NCI-H748 (cell line): ENCODE measurements around the gene ALDH2.
"Not testable (repeated sequence)": the region's sequence is repeated elsewhere in the genome, so short reads cannot be mapped to it uniquely, and the experiment has no call there.

ENCODE experiments used
- DNase-seq: peaks from one replicate; lab custom pipeline; 2025; ENCODE audit not compliant: unreplicated experiment; lab: John Stamatoyannopoulos, UW

Gene ALDH2

DNA sequence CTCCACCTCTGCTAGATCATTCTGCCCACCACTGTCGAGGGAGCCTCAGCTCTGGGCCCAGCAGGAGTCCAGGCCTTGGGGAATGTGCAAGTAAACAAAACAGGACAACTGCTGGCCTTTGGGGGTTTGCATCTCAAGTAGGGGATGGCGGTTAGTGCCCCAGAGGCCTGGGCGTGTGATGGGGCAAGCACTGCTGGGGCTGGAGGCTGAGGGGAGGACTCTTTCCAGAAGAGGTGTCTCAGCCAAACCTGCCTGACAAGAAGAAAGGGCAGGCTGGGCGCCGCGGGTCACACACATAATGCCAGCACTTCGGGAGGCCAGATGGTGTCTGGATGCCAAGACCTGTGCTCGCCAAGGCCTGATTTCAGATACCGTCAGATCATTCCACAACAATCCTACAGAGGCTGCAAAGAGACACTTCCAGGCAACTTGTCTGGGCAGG lies 8.6 kb upstream of the ALDH2 start:
- DNase-seq, result no peak

DNA sequence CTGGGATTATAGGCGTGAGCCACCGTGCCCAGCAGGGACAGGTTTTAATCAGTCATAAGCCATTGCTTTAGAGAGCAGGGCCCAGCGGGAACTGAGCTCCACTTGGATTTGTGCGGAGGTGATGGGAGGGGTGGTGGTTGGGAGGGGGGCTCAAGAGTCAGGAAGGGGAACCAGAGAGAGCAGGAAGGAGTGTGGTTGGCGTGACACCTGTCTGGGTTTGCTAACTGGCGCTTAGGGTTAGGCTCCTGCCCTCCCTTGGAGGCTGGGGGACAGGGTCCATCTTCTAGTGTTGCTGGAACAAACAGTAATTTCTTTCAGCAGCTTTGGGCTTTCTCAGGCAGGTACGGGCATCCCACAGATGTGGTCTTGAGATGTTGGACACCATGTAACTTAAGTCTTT lies 7.5 kb upstream of the ALDH2 start:
- no peak for DNase-seq

DNA sequence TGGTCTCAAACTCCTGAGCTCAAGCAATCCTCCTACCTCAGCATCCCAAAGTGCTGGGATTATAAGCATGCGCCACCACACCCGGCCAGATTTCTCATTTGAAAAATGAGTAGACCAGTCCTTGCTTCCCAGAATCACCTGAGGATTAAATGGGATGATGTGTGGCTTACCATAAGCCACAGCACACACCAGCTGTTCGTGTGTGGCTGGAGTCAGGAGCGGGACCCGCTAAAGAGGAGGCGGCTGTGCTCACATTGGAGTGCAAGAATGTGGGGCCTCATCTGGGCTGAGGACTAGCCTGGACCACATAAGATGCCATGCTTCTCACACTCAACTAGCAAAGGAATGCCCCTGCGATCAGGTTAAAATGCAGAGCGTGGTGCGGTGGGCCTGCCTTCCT lies 6.7 kb upstream of the ALDH2 start:
- DNase-seq, result no peak

DNA sequence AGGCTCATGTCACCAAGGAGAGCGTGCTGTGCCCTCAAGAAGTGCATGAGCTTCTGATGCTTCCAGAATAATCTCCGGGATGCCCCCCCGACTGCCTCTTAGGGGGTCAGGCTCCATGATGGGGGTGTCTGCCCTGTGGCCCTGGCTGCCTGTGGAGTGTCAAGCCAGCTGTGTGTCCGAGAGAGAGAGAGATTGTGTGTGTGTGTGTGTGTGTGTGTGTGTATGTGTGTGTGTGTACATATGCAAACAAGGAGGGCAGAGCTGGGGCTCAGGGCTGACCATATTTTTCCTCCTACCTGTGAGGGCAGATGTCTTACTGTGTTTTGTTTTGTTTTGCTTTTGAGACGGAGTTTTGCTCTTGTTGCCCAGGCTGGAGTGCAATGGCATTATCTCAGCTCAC lies 5.6 kb upstream of the ALDH2 start:
- no peak for DNase-seq

DNA sequence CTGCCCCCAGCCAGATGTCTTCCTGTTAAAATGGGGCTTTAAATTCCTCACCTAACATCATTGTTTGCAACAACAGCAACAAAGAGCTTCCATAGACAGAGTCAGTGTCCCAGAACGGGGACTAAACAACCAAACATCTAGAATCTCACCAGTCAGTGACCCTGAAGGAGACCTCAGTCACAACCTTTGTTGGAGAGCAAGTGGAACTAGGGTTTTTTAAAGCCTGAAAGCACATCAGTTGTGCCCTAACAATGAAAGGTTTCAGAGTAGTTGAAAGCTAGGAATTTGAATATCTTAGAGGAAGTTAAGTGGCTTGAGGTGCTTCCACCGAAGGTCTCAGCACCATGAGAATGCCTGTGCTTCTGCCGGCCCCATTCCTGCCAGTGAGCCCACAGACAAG lies 5.0 kb upstream of the ALDH2 start:
- DNase-seq, result no peak

DNA sequence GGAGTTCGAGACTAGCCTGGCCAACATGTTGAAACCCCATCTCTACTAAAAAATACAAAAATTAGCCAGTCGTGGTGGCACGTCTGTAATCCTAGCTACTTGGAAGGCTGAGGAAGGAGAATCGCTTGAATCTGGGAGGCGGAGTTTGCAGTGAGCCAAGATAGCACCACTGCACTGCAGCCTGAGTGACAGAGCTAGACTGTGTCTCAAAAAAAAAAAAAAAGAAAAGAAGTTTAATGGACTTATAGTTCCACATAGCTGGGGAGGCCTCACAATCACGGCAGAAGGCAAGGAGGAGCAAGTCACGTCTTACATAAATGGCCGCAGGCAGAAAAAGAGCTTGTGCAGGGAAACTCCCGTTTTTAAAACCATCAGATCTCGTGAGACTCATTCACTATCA lies 3.2 kb upstream of the ALDH2 start:
- DNase-seq, result not testable (repeated sequence)

DNA sequence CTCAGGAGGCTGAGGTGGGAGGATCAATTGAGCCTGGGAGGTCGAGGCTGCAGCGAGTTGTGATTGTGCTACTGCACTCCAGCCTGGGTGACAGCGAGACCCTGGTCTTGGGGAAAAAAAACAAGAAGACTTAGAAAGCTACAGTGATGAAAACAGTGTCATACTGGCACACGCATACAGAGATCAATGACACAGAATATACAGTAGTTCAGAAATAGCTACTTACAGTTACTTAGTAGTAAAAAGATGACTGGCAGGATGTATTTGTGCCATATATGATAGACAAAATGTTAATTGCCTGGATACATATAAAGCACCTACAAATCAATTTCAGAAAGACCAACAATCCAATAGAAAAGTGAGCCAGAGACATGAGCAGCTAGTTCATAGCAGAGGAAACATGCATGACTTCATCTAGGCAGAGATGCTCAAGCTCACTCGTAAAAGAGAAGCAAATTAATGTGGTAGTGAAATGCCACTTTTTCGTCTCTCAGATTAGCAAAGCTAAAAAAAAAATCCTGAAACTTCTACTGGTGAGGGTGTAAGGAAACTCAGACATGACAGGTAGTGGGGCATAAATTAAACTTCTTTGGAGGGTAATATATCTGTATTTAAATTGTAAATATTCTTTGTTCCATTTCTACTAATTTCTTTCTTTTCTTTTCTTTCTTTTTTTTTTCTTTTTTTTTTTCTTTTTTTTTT lies 2.5 kb upstream of the ALDH2 start:
- no peak for DNase-seq

DNA sequence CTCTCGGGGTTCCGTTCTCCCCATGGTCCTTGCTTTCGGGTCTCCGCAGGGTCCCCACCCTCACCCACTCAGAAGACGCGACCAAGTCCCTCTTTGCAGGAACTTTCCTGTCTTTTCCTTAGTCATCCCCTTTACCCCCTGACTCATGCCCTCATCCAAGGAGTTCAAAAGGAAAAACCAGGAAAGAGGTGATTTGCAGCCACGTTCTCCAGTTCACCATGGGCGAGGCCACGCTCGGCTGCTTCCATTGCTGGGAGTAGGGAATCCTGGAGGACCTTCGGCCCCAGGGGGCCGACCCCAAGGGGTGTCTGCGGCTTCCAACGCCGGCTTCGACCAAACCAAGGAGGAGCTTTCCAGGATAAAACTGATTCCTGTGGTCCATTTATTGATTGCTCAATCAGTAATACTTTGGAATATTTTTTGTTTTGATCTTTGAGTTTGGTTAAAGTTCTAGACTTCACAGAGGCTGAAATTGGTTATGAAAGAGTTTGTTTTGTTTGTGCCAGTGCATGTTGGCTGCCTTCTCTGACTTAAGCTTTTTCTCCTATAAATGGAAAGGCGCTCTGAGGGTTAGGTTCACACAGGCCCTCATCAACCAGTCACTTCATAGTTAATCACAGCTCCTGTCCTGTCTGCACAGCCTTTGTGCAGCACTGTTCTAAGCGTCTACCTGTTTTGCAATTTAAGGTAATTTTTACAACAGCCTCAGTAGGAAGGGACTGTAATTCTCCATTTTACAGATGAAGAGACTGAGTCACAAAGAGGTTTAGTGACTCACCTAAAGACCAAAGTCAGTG lies 827 bp downstream of the ALDH2 start:
- no peak for DNase-seq

DNA sequence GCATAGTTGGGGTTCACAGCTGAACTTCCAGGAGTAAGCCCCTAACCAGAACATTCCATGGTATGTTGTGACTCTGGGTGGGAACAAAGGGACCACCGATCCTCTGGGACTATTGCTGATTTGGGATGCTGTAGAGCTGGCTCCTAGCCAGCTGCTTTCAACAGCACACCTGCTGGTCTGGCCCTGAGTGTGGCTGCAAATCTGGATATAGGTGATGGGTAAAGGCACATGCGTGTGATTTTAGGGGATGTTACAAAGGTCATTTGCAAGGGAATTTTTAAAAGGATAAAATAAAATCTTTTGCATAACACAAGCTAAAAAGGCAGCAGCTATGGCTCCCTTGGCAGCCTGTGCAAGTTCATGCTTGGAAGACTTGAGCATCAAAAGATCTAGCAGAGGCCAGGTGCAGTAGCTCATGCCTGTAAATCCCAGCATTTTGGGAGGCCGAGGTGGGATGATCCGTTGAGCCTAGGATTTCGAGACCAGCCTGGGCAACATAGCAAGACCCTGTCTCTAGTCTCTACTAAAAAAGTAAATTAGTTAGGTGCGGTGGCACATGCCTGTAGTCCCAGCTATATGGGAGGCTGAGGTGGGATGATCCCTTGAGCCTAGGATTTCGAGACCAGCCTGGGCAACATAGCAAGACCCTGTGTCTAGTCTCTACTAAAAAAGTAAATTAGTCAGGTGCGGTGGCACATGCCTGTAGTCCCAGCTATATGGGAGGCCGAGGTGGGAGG lies 1.6 kb downstream of the ALDH2 start:
- DNase-seq, result no peak

DNA sequence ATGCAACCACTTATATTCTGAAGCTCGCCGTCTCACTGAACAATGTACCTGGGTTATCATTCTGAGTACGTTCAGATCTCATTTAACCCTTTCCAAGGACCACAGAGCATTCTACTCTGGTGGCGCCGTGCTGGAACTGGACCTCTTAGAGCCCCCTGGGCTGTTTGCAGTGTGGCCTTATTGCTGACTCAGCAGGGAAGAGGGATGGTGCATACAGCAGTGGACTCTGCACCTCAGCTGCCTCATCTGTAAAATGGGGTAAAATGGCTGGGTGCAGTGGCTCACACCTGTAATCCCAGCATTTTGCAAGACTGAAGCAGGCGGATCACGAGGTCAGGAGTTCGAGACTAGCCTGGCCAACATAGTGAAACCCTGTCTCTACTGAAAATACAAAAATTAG lies 2.9 kb downstream of the ALDH2 start:
- DNase-seq, result no peak

DNA sequence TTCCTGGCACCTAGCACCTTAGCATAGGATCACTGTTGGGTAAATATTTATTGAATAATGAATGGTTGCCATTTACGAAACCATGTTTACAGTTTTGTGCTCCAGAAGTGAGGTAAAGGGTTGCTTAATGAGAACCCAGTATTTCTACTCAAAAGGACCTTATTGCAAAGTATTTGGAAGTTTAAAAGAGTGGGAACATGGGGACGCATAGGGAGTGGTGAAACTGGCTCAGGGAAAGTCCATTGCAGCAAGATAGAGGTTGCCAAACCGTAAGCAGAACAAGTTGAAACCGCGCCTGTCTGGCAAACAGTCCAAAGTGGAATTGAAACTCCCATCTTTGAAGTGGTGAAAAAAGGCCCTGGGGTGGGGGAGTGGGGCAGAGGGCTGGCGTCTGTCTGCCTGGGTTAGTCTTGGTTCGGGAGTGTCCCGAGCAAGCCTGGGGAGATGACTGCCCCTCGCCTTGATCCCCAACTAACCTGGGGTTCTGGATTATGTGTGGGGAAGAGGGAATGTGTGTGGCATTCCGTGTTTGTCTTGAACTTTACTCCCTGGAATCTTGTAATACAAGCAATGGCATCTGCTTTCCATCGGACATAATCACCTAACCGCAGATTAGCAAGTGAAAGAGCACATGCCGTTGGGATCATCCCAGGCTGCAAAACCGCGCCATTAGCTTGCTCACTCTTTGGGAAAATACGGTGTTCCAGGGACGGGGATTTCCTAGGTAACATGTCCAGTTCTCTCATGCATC lies 7.2 kb downstream of the ALDH2 start:
- DNase-seq, result no peak

DNA sequence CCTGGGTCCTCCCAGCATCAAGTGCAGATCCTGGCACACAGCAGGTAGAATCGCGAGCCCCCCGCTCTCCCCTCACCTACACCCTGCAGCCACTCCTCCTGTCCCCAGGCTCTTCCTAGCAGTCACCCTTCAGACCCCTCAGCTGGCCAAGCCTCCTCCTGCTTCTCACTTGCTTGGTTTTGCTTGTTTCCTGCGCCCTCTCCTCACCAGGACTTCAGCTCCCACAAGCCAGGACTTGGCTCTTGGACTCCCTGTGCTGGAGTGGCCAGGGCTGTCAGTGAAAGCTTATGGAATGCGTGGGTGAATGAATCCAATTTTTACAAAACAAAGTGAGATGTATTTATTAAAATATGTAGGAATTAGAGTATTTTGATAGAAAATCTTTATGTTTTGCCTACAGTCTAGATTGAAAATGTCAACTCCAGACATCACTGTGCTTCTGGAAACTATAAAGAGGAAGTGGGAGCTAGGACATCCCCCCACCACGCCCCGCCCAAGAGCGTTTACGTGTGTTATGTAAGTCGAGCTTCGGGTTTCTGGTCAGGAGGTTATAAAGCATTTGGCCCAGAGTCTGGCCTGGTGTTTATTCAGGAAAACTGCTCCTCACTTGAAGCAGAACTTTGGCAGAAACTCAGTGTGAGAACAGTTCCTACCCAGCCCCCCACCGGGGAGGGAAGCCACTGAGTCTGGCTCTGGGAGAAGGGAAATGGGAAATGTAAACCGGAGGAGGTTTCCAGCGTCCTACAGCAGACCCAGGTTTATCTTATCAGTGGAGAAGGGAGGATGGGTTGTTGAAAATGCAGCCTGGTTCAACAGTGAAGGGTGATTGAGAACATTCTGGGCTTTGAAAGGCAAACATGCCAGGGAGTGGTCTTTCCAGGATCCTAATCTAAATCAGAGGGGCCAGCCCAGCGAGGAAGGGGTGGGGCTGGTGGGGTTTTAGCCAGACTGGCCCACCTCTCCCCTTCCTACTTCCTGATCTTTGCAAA lies 8.8 kb downstream of the ALDH2 start:
- DNase-seq, result no peak

DNA sequence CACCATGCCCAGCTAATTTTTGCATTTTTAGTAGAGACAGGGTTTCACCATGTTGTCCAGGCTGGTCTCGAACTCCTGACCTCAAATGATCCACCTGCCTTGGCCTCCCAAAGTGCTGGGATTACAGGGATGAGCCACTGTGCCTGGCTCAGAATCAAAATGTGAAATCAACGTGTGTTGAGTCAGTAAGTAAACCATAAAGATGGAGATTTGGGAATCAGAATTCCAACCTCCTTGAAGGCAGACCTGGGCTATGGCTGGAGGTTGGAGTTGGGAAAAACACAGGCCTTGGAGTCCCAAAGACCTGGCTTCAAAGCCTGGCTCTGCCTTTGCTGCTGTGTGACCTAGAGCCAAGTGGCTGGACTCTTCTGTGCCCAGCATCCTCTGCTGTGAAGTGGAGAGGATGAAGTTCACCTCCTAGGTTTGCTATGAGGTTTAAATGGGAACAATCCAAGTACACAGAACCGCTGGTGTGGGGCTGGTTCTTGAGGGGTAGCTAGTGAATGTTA lies 10.2 kb downstream of the ALDH2 start:
- no peak for DNase-seq

DNA sequence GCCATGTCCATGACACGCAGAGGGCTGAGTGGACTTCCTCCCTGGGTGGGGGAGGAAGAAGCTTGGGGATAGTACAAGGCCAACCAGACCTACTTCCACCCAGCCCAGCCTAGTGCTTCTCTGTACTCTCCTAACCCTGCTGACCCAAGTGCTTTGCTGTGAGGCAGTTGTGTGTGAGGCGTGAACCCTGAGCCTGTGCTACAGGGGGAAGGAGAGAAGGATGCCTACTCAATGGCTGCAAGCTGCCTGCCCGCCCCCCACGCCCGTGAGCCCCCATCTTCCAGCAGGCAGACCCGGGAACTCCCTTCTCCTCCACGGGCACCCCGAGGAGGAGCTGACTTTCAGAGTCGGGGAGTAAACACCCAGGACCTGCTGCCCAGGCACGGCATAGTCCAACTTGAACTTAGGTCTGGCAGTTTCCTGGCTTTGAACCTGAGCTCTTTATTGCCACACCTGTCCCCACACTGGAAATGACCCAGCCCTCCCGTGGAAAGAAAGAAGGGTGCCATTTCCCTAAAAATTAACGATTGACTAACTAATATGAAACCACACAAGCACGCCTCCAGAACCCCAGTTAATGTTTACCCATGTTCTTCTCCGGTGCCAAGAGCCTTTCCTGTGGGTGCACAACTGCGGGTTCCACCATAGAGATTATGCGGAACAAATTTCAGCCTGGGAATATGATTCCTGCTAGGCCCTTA lies 10.8 kb downstream of the ALDH2 start:
- no peak for DNase-seq

DNA sequence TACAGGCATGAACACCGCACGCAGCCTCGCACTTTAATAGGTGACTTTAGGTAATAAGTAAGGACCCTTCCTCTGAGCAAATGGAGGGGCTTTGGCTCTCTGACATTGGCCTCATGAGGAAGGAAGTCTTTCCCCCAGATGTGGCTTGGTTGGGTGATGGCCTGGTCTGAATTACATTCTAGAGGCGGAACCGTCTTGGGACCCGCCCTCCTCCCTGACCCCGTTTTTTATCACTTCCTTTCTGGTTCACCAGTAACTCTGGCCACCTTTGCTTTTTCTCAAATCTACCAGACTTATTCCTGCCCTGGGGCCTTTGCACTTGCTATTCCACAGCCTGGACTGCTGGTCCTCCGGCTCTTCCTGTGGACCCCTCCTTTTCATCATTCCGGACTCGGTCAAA lies 13.4 kb downstream of the ALDH2 start:
- DNase-seq, result no peak

DNA sequence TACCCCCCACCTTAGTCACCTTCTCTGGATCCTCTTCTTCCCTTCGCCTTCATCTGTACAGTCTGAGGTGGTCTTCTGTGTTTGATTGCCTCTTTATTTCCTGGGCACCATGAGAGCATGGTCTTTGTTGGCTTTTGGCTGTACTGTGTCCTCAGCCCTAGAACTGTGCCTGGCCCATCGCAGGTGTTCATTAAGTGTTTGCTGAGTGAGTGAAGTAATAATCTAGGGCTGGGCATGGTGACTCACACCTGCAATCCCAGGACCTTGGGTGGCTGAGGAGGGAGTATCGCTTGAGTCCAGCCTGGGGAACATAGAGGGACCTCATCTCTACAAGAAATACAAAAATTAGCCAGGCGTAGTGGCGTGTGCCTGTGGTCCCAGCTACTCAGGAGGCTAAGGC lies 13.9 kb downstream of the ALDH2 start:
- DNase-seq, result no peak

DNA sequence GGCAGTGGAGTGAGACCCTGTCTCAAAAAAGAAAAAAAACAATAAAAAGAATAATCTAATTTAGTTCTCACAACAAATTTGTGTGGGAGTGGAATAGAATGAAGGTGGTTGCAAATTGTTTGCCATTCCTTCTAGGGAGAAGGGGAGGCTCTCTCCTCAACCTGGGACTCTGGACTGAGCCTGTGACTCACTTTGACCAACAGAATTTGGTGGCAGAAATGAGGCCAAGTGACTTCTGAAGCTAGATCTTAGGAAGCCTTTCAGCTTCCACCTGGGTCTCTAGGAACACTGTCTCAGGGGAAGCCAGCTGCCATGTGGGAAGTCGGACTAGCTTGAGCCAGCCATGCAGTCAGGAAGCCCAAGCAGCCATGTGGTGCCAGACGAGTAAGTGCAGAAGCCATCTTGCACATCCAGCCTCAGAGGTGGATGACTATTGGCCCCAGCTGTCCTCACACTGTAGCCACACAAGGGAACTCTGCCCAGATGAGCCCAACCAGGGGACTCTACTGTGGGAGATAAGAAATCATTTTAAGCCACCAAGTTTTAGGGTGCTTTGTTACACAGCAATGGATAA lies 14.4 kb downstream of the ALDH2 start:
- DNase-seq, result no peak

DNA sequence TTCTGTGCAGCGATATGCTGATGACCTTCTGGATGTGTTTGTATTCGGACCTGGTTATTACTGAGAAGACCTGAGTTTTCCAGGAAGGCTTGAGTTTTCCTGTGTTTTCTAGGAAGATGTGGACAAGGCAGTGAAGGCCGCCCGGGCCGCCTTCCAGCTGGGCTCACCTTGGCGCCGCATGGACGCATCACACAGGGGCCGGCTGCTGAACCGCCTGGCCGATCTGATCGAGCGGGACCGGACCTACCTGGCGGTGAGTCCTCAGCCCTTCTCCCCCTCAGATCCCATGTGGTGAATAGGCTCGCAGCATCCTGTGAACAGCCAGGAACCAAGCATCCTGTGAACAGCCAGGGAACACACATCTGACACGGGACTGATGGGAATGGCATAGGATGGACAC lies 16.3 kb downstream of the ALDH2 start:
- DNase-seq, result no peak

DNA sequence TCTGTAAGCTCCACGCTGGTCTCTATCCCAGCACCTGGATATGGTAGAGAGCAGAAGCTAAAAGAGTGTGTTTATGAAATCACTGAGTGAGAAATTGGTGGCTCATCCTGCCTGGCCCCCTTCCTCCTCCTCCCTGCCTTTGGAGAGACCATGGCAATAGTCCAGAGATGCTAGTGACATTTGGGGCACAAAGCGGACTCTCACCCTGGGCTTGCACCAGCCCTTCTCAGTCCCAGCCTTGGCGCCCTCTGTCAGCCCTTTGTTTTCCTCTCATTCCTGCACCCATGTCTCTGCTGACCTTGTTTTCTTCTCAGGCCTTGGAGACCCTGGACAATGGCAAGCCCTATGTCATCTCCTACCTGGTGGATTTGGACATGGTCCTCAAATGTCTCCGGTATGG lies 18.2 kb downstream of the ALDH2 start:
- DNase-seq, result no peak
